Measurements from ENCODE around the gene AUTS2. TPM values are rescaled to one million over a fixed set of nuclear protein-coding genes. Genes with fewer than 3 reads are reported as not detected.

Gene AUTS2
- total and polyA plus RNA-seq, 7 experiments from 2014 or later, result 0.40 to 31.7 (median 4.2) TPM

DNA sequence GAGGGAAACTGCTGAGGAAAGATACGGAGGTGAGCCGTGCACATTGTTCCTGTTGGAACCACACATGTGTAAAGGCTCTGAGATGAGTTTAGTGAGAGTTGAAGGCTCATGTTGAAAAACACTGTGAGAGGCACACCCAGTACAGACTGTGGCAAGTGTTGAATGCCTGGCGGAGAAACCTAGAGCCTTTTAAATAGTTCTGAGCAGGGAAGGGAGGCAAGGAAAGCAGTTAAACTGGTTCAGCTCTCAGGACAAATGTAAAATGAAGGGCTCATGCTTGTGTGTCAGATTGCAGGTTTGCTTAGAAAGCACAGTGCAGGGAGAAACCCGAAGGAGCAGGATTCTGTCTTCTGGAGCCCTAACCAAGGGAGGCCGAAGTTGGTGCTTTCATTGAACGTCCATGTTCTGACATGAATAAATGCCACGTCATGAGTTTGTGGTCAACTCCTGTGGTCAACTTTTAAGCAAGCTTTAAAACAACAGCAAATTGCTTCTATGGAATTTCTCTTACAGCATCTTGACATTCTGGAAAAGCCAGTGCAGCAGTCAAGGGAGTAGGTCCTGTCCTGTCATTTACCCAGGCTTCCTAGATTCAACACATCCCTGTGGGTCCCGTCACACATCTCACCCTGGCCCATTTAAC lies 882.8 kb downstream of the AUTS2 start:
- no peaks in the 10 kb centered on the region for H3K36me3 ChIP-seq (ENCODE audit: control insufficient read depth in 2 of 3, insufficient read depth in 3 of 3, low read length in 3 of 3)
- no peaks in the 10 kb centered on the region for H3K27me3 ChIP-seq (ENCODE audit: control insufficient read depth in 2 of 2, insufficient read depth in 2 of 2, low read length in 2 of 2)
- Mint-ChIP-seq H3K36me3 (no peaks in the 10 kb centered on the region), H3K4me3 (no peak overlapping the region), H3K27ac (no peak overlapping the region), H3K27me3 (no peaks in the 10 kb centered on the region), H3K4me1 (no peaks in the 10 kb centered on the region), H3K9me3 (peaks cover 0 to 12% (median 7%) of the 10 kb centered on the region in 11 donors)
- ChIA-PET CTCF (no interaction called here), POLR2A (no interaction called here)
- DNase-seq (no peak), ATAC-seq (no peak)
- H3K9me3 ChIP-seq (ENCODE audit: control insufficient read depth in 2 of 3, low read length in 3 of 3), result no peaks in the 10 kb centered on the region
- H3K27ac ChIP-seq (ENCODE audit: low read depth, low read length), result no peak overlapping the region
- H3K4me1 ChIP-seq (ENCODE audit: control insufficient read depth in 2 of 2, insufficient read depth in 2 of 2, low read length in 2 of 2), result no peaks in the 10 kb centered on the region
- intact Hi-C loops (cut with micrococcal nuclease), result no loop called here
- no peak overlapping the region for H3K4me3 ChIP-seq (ENCODE audit: low read length)

DNA sequence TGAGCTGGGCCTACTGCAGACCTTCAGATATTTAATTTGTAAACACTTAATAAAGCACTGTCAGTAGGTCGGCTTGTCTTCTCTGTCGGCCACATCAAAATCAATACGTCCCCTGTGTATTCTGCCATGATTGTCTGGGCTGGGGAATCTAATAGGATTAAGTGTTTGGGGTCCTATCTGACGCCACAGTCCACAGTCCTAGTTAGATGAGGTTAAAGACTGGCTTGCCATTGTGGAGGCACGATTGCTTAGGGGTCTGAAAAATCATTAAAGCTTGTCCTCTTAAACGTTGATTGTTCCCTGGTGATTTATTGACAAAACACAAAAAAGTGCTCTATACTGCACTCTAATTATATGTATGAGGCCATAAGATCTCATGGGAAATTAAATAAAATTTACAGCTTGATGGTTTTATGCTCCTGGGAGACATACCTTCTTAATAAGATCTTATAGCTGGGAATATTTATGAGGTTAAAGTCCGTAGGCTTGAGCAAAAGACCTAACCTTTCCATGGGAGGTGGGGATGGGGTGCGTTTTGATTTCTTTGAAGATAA lies 883.4 kb downstream of the AUTS2 start:
- Histone ChIP-seq H3K4me1 (ENCODE audit: control insufficient read depth in 2 of 2, insufficient read depth in 2 of 2, low read length in 2 of 2) (no peaks in the 10 kb centered on the region), H3K27me3 (ENCODE audit: control insufficient read depth in 2 of 2, insufficient read depth in 2 of 2, low read length in 2 of 2) (no peaks in the 10 kb centered on the region), H3K36me3 (ENCODE audit: control insufficient read depth in 2 of 3, insufficient read depth in 3 of 3, low read length in 3 of 3) (no peaks in the 10 kb centered on the region), H3K4me3 (ENCODE audit: low read length) (no peak overlapping the region), H3K9me3 (ENCODE audit: control insufficient read depth in 2 of 3, low read length in 3 of 3) (no peaks in the 10 kb centered on the region), H3K27ac (ENCODE audit: low read depth, low read length) (no peak overlapping the region)
- ChIA-PET POLR2A (no interaction called here), CTCF (no interaction called here)
- ATAC-seq (no peak), DNase-seq (no peak)
- Mint-ChIP-seq H3K27ac (no peak overlapping the region), H3K9me3 (peaks cover 0 to 12% (median 7%) of the 10 kb centered on the region in 11 donors), H3K4me3 (no peak overlapping the region), H3K27me3 (no peaks in the 10 kb centered on the region), H3K4me1 (no peaks in the 10 kb centered on the region), H3K36me3 (no peaks in the 10 kb centered on the region)
- intact Hi-C loops (cut with micrococcal nuclease), result no loop called here

DNA sequence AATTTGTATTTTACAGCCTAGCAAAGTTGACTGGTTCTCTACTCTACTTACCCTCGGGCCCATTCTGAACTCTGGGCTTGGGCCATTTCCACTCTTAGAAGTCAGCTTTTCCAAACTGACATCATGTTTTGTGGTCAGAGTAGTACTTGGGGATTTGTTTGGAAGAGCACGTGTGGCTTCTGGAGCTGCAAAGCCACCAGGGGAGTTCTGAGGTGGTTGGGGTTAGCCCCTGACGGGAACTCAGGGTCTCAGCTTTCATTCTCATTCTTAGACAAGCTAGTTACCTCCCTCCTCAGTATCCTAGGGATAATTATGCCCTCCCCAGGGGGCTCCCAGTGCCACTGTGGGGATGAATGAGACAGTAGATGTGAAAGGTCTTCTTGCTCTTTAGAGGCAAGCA lies 886.0 kb downstream of the AUTS2 start:
- H3K4me3 ChIP-seq (ENCODE audit: low read length), result no peak overlapping the region
- intact Hi-C loops (cut with micrococcal nuclease), result no loop called here
- Mint-ChIP-seq H3K36me3 (peaks cover 0 to 4% (median 0%) of the 10 kb centered on the region in 5 donors), H3K4me3 (no peak overlapping the region), H3K4me1 (no peaks in the 10 kb centered on the region), H3K27me3 (peaks cover 0 to 5% (median 0%) of the 10 kb centered on the region in 5 donors), H3K27ac (no peak overlapping the region), H3K9me3 (peaks cover 0 to 13% (median 5%) of the 10 kb centered on the region in 11 donors)
- POLR2A ChIA-PET, result interaction anchor here (0.6 kb wide), 1 partner anchor 16 kb away, joined by 3 read pairs; no protein-coding TSS in a partner anchor
- no peaks in the 10 kb centered on the region for H3K4me1 ChIP-seq (ENCODE audit: control insufficient read depth in 2 of 2, insufficient read depth in 2 of 2, low read length in 2 of 2)
- no peak overlapping the region for H3K27ac ChIP-seq (ENCODE audit: low read depth, low read length)
- no peaks in the 10 kb centered on the region for H3K27me3 ChIP-seq (ENCODE audit: control insufficient read depth in 2 of 2, insufficient read depth in 2 of 2, low read length in 2 of 2)
- H3K36me3 ChIP-seq (ENCODE audit: control insufficient read depth in 2 of 3, insufficient read depth in 3 of 3, low read length in 3 of 3), result no peaks in the 10 kb centered on the region
- ATAC-seq, result no peak
- no peaks in the 10 kb centered on the region for H3K9me3 ChIP-seq (ENCODE audit: control insufficient read depth in 2 of 3, low read length in 3 of 3)
- CTCF ChIA-PET, result interaction anchor here (0.6 kb wide), 1 partner anchor 1665 kb away, joined by 3 read pairs; no protein-coding TSS in a partner anchor
- no peak for DNase-seq

DNA sequence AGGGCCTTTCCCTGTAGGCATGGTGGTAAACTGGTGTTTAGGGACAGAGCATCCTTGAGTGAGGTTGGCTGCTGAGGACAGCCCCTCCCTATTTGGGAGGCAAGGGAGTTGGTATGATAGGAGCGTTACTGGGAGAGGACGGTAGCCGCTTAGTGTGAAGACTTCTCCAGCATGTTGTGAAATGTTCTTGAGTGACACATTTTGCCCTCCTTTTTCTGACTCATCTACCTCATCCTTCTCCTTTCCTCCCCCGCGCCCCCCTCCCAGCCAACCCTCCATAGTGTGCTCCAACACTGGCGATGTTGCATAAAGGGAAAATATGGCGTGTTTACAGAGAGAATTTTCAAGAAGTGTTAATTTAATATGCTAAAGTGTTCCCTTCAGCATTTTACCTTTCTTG lies 888.7 kb downstream of the AUTS2 start:
- no peaks in the 10 kb centered on the region for H3K9me3 ChIP-seq (ENCODE audit: control insufficient read depth in 2 of 3, low read length in 3 of 3)
- no peak overlapping the region for H3K27ac Mint-ChIP-seq
- intact Hi-C loops (cut with micrococcal nuclease), result no loop called here
- H3K27ac ChIP-seq (ENCODE audit: low read depth, low read length), result no peak overlapping the region
- no peak overlapping the region for H3K4me3 Mint-ChIP-seq
- POLR2A ChIA-PET, result no interaction called here
- DNase-seq, result no peak
- peaks cover 0 to 5% (median 0%) of the 10 kb centered on the region in 5 donors for H3K27me3 Mint-ChIP-seq
- no peak for ATAC-seq
- no peaks in the 10 kb centered on the region for H3K36me3 ChIP-seq (ENCODE audit: control insufficient read depth in 2 of 3, insufficient read depth in 3 of 3, low read length in 3 of 3)
- no peaks in the 10 kb centered on the region for H3K4me1 Mint-ChIP-seq
- peaks cover 0 to 4% (median 0%) of the 10 kb centered on the region in 5 donors for H3K36me3 Mint-ChIP-seq
- H3K4me1 ChIP-seq (ENCODE audit: control insufficient read depth in 2 of 2, insufficient read depth in 2 of 2, low read length in 2 of 2), result no peaks in the 10 kb centered on the region
- H3K9me3 Mint-ChIP-seq, result peaks cover 0 to 12% (median 3%) of the 10 kb centered on the region in 11 donors
- H3K27me3 ChIP-seq (ENCODE audit: control insufficient read depth in 2 of 2, insufficient read depth in 2 of 2, low read length in 2 of 2), result no peaks in the 10 kb centered on the region
- CTCF ChIA-PET, result no interaction called here
- H3K4me3 ChIP-seq (ENCODE audit: low read length), result no peak overlapping the region

DNA sequence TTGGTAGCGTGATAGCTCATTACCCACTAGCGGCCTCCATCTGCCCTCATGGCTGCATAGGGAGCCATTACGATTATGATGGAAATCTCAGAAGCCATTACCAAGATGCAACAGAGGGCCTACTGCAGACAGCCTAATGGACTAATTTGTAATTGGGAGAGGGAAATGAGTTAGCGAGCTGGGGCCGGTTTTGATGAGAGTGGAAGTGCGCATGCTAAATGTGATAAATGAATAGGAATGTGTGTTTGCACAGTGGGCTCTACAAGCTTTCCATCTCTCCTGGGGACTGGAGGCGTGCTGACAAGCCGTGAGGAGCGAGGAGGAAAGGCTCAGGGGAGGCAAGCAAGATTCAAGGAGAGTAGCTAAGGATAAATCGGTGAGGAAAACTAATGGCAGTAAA lies 889.2 kb downstream of the AUTS2 start:
- ATAC-seq (no peak), DNase-seq (no peak)
- POLR2A ChIA-PET, result no interaction called here
- H3K36me3 ChIP-seq (ENCODE audit: control insufficient read depth in 2 of 3, insufficient read depth in 3 of 3, low read length in 3 of 3), result no peaks in the 10 kb centered on the region
- CTCF ChIA-PET, result no interaction called here
- no peak overlapping the region for H3K4me3 ChIP-seq (ENCODE audit: low read length)
- Mint-ChIP-seq H3K36me3 (peaks cover 0 to 4% (median 0%) of the 10 kb centered on the region in 5 donors), H3K27ac (no peak overlapping the region), H3K27me3 (peaks cover 0 to 5% (median 0%) of the 10 kb centered on the region in 5 donors), H3K4me3 (no peak overlapping the region), H3K4me1 (no peaks in the 10 kb centered on the region), H3K9me3 (peaks cover 0 to 12% (median 3%) of the 10 kb centered on the region in 11 donors)
- H3K4me1 ChIP-seq (ENCODE audit: control insufficient read depth in 2 of 2, insufficient read depth in 2 of 2, low read length in 2 of 2), result no peaks in the 10 kb centered on the region
- H3K27me3 ChIP-seq (ENCODE audit: control insufficient read depth in 2 of 2, insufficient read depth in 2 of 2, low read length in 2 of 2), result no peaks in the 10 kb centered on the region
- no peaks in the 10 kb centered on the region for H3K9me3 ChIP-seq (ENCODE audit: control insufficient read depth in 2 of 3, low read length in 3 of 3)
- intact Hi-C loops (cut with micrococcal nuclease), result no loop called here
- no peak overlapping the region for H3K27ac ChIP-seq (ENCODE audit: low read depth, low read length)

DNA sequence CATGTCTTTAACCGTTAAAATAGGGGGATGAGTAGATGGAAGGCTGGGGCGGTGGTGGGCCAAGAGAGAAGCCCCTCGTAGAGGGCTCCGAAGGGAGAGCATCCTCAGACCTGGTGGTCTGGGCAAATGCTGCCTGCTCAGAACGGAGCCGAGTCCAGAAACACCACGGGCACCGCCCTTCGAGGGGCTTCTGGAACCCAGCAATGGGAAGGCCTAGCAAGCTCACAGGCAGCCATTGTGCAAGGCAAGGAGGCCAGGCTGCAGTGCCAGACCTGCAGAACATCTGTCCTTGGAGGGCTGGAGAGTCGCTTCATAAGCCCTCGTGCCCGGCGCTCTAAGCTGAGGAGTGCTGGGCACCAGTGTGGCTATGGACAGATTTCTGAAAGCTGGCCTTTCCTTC lies 889.6 kb downstream of the AUTS2 start:
- intact Hi-C loops (cut with micrococcal nuclease), result no loop called here
- CTCF ChIA-PET, result no interaction called here

DNA sequence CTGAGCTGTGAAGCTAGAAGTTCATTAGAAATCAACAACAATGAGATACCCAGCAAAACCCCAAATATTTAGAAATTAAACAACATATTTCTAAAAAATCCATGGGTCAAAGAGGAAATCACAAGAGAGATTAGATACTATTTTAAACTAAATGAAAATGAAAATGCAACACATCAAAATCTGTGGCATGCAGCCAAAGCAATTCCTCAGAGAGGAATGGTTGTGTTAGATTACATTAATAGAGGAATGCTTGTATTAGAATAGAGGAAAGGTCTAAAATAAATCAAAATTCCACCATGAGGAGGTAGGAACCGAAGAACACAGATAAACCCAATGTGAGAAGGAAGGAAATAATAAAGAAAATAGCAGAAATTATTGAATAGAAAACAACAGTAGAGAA lies 891.5 kb downstream of the AUTS2 start:
- POLR2A ChIA-PET, result no interaction called here
- no peaks in the 10 kb centered on the region for H3K9me3 ChIP-seq (ENCODE audit: control insufficient read depth in 2 of 3, low read length in 3 of 3)
- no peaks in the 10 kb centered on the region for H3K4me1 Mint-ChIP-seq
- H3K36me3 ChIP-seq (ENCODE audit: control insufficient read depth in 2 of 3, insufficient read depth in 3 of 3, low read length in 3 of 3), result no peaks in the 10 kb centered on the region
- no peak overlapping the region for H3K4me3 ChIP-seq (ENCODE audit: low read length)
- DNase-seq (no peak), ATAC-seq (no peak)
- H3K9me3 Mint-ChIP-seq, result peaks cover 0 to 7% (median 2%) of the 10 kb centered on the region in 11 donors
- CTCF ChIA-PET, result no interaction called here
- H3K36me3 Mint-ChIP-seq, result peaks cover 0 to 4% (median 0%) of the 10 kb centered on the region in 5 donors
- H3K27ac Mint-ChIP-seq, result no peak overlapping the region
- no peak overlapping the region for H3K4me3 Mint-ChIP-seq
- no peaks in the 10 kb centered on the region for H3K27me3 ChIP-seq (ENCODE audit: control insufficient read depth in 2 of 2, insufficient read depth in 2 of 2, low read length in 2 of 2)
- H3K4me1 ChIP-seq (ENCODE audit: control insufficient read depth in 2 of 2, insufficient read depth in 2 of 2, low read length in 2 of 2), result no peaks in the 10 kb centered on the region
- no peak overlapping the region for H3K27ac ChIP-seq (ENCODE audit: low read depth, low read length)
- intact Hi-C loops (cut with micrococcal nuclease), result no loop called here
- peaks cover 0 to 5% (median 0%) of the 10 kb centered on the region in 5 donors for H3K27me3 Mint-ChIP-seq

More for the DNA sequence above, 889.6 kb downstream of the AUTS2 start:
- no peaks in the 10 kb centered on the region for H3K4me1 Mint-ChIP-seq
- Histone ChIP-seq H3K27me3 (ENCODE audit: control insufficient read depth in 2 of 2, insufficient read depth in 2 of 2, low read length in 2 of 2) (no peaks in the 10 kb centered on the region), H3K36me3 (ENCODE audit: control insufficient read depth in 2 of 3, insufficient read depth in 3 of 3, low read length in 3 of 3) (no peaks in the 10 kb centered on the region), H3K9me3 (ENCODE audit: control insufficient read depth in 2 of 3, low read length in 3 of 3) (no peaks in the 10 kb centered on the region), H3K4me1 (ENCODE audit: control insufficient read depth in 2 of 2, insufficient read depth in 2 of 2, low read length in 2 of 2) (no peaks in the 10 kb centered on the region), H3K4me3 (ENCODE audit: low read length) (no peak overlapping the region), H3K27ac (ENCODE audit: low read depth, low read length) (no peak overlapping the region)
- POLR2A ChIA-PET, result no interaction called here
- peaks cover 0 to 12% (median 3%) of the 10 kb centered on the region in 11 donors for H3K9me3 Mint-ChIP-seq
- H3K4me3 Mint-ChIP-seq, result no peak overlapping the region
- H3K27me3 Mint-ChIP-seq, result peaks cover 0 to 5% (median 0%) of the 10 kb centered on the region in 5 donors
- ATAC-seq, result no peak
- no peak overlapping the region for H3K27ac Mint-ChIP-seq
- H3K36me3 Mint-ChIP-seq, result peaks cover 0 to 4% (median 0%) of the 10 kb centered on the region in 5 donors
- no peak for DNase-seq

All from naive thymus-derived CD4-positive, alpha-beta T cell (primary cell).